Esophagus muscularis mucosa (tissue), 4 donors: ENCODE data around the gene CSK. TPM values are rescaled to one million over a fixed set of nuclear protein-coding genes. Genes with fewer than 3 reads are reported as not detected.

Source experiments
- DNase-seq: peaks from one replicate; pipeline ENCODE4 v3.0.0-alpha.2; 2017; ENCODE audit errors: extremely low spot score
- H3K27ac ChIP-seq, 4 donors: fragments of 200-600 bp; sonication (generic); replicated peaks in 1 of 4; 1 replicate in 3 of 4; 2 replicates in 1 of 4; pipeline ENCODE4 v1.5.1; 2016 to 2019; ENCODE audit warnings: mild to moderate bottlenecking in 1 of 4
- H3K27me3 ChIP-seq, 4 donors: fragments of 200-600 bp; sonication (generic); one replicate each; pipeline versions ENCODE4 v1.5.1 to v1.6.0; 2016 to 2019
- H3K36me3 ChIP-seq, 4 donors: fragments of 200-600 bp; sonication (generic); one replicate each; pipeline ENCODE4 v1.5.1; 2016 to 2019
- H3K4me1 ChIP-seq, 4 donors: fragments of 200-600 bp; sonication (generic); one replicate each; pipeline ENCODE4 v1.5.1; 2016 to 2019
- H3K4me3 ChIP-seq, 4 donors: fragments of 200-600 bp; sonication (generic); 1 replicate in 2 of 4; 2 replicates in 2 of 4; pipeline ENCODE4 v1.5.1; 2016 to 2019; ENCODE audit warnings: mild to moderate bottlenecking in 4 of 4, moderate library complexity in 1 of 4
- H3K9me3 ChIP-seq, 4 donors: fragments of 200-600 bp; sonication (generic); 1 replicate in 3 of 4; 2 replicates in 1 of 4; pipeline ENCODE4 v1.5.1; 2016 to 2019
- EP300 ChIP-seq: sonication (generic); formaldehyde crosslinking; IDR thresholded peaks from one replicate; pipeline ENCODE4 v1.6.1; 2017; ENCODE audit warnings: antibody characterized with exemption
- POLR2A ChIP-seq: fragments of 450-650 bp; IDR thresholded peaks from one replicate; pipeline ENCODE4 v1.6.1; 2017; ENCODE audit warnings: antibody characterized with exemption, moderate library complexity, mild to moderate bottlenecking, low read depth
- POLR2AphosphoS5 ChIP-seq, 2 donors: sonication (generic); formaldehyde crosslinking; IDR thresholded peaks; one replicate each; pipeline ENCODE4 v1.6.1; 2017; ENCODE audit warnings: antibody characterized with exemption in 2 of 2
- WGBS: methylation state at CpG from one replicate; pipeline ENCODE4 v1.1.5; 2018; 5-methylcytosine and 5-hydroxymethylcytosine counted together
- intact Hi-C: fragments of 100-400 bp; cut with DNase I; formaldehyde crosslinking; loops from one replicate; pipeline ENCODE4 v1.15.1; 2023
- total RNA-seq, 4 donors: library from RNA; depleted of rRNA; stranded (reverse); fragments of >200 nt; gene quantifications; one replicate each; pipeline versions ENCODE4 v1.1.0 to v1.2.1, GENCODE V29; 2016
- TF ChIP-seq, protein P1 (sequence below), 3 experiments: fragments of 200-600 bp in 2 of 3; fragments of 450-650 bp in 1 of 3; sonication (generic) in 2 of 3; IDR thresholded peaks; one replicate each; pipeline ENCODE4 v1.5.1; 2017 to 2019; ENCODE audit warnings: antibody characterized with exemption in 3 of 3, mild to moderate bottlenecking in 2 of 3, moderate library complexity in 1 of 3

Gene CSK
- total RNA-seq, 4 donors from 2014 or later: 14.0 to 28.7 (median 21.9) TPM

DNA sequence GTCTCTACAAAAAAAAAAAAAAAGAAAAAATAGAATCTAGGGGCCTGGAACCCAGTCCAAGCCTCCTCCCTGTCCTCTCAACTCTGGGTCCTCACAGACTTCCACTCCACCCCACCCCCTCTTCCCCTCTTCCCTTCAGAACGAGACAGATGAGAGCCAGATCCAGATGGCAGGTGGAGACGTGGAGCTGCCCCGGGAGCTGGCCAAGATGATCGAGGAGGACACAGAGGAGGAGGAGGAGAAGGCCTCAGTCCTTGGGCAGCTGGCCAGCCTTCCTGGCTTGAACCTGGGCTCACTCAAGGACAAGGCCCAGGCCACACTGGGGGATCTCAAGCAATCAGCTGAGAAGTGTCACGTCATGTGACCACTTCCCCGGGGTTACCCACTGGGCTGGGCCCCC is 48.1 kb downstream of the CSK start:
- TF ChIP-seq EP300 (no peak), POLR2AphosphoS5 (IDR thresholded peaks at IDR 0.05) (no peak), POLR2A (no peak)
- TF ChIP-seq, protein P1, sequence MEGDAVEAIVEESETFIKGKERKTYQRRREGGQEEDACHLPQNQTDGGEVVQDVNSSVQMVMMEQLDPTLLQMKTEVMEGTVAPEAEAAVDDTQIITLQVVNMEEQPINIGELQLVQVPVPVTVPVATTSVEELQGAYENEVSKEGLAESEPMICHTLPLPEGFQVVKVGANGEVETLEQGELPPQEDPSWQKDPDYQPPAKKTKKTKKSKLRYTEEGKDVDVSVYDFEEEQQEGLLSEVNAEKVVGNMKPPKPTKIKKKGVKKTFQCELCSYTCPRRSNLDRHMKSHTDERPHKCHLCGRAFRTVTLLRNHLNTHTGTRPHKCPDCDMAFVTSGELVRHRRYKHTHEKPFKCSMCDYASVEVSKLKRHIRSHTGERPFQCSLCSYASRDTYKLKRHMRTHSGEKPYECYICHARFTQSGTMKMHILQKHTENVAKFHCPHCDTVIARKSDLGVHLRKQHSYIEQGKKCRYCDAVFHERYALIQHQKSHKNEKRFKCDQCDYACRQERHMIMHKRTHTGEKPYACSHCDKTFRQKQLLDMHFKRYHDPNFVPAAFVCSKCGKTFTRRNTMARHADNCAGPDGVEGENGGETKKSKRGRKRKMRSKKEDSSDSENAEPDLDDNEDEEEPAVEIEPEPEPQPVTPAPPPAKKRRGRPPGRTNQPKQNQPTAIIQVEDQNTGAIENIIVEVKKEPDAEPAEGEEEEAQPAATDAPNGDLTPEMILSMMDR (IDR thresholded peaks at IDR 0.05): no peak
- Histone ChIP-seq H3K4me1 (peaks cover 8 to 11% (median 10%) of the 10 kb centered on the region in 4 donors), H3K9me3 (no peaks in the 10 kb centered on the region), H3K27ac (no peak overlapping the region), H3K4me3 (no peak overlapping the region), H3K27me3 (peaks cover 0 to 37% (median 15%) of the 10 kb centered on the region in 4 donors), H3K36me3 (no peaks in the 10 kb centered on the region)
- intact Hi-C loops: no loop called here
- WGBS: 64% methylated on average over 5 of the region's 6 CpGs
- no peak for DNase-seq

DNA sequence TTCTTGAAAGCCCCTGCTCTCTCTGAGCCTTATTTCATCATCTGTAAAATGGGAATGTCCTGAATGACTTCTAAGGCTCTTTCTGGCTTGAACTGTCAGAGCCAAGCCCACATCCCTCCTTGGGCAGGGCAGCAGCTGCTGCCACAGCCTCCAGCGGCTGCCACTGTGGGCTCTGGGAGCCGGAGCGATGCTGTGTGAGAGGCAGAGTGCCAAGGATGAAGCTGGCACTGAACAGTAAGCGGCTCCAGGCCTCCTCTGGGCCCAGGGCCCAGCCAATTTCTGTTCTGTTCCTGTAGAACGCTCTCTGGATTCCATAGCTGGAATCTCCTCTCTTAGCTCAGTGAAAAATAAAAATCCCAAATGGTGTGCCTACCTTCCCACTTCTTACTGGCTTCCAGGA is 49.0 kb downstream of the CSK start:
- Histone ChIP-seq H3K9me3 (no peaks in the 10 kb centered on the region), H3K4me1 (peaks cover 8 to 11% (median 10%) of the 10 kb centered on the region in 4 donors), H3K36me3 (peaks cover 0 to 5% (median 3%) of the 10 kb centered on the region in 4 donors), H3K27me3 (peaks cover 0 to 29% (median 15%) of the 10 kb centered on the region in 4 donors), H3K27ac (no peak overlapping the region), H3K4me3 (no peak overlapping the region)
- WGBS: 77% methylated on average over 5 of the region's 5 CpGs
- TF ChIP-seq, protein P1 (IDR thresholded peaks at IDR 0.05): no peak
- no peak for TF ChIP-seq POLR2A
- no peak for TF ChIP-seq EP300
- no peak for TF ChIP-seq POLR2AphosphoS5 (IDR thresholded peaks at IDR 0.05)
- intact Hi-C loops: no loop called here
- DNase-seq: no peak

DNA sequence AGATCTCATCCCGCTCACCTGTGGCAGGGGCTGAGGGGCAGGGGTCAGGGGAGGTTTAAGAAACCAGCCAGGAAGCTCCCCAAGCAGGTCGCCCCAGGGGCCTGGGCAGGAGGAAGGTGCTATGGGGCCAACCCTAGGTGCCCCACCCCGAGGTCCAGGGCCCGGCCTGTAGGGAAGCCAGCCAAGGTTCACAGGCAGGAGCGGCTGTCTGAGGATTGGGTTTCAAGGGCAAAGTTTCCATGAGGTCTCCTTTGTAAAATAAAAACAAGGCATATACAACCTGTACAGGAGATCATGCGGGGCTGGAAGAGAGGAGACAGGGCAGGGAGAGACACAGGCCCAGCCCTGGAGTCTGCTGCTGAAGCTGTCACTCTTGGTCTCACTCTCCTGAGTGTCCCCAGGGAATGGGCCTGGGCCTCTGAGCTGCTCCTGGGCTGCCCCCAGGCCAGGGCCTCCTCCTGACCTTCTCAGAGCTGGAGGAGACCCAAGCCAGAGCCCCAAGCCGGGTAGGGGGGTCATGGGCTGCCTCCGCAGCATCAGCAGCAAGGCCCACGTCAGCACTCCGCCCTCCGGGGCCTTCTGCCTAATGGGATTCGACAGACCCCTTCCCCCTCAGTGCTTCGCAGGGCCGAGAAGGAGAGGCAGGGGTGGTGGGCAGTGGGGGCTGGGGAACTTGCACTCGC is 50.1 kb downstream of the CSK start:
- Histone ChIP-seq H3K4me1 (peaks cover 0 to 10% (median 2%) of the 10 kb centered on the region in 4 donors), H3K9me3 (no peaks in the 10 kb centered on the region), H3K27me3 (peaks cover 0 to 18% (median 7%) of the 10 kb centered on the region in 4 donors), H3K4me3 (no peak overlapping the region), H3K36me3 (peaks cover 1 to 14% (median 13%) of the 10 kb centered on the region in 4 donors), H3K27ac (no peak overlapping the region)
- no peak for DNase-seq
- WGBS: 92% methylated on average over 8 of the region's 15 CpGs
- TF ChIP-seq POLR2AphosphoS5 (IDR thresholded peaks at IDR 0.05) (no peak), POLR2A (no peak), EP300 (no peak)
- TF ChIP-seq, protein P1 (IDR thresholded peaks at IDR 0.05): no peak
- intact Hi-C loops: no loop called here

DNA sequence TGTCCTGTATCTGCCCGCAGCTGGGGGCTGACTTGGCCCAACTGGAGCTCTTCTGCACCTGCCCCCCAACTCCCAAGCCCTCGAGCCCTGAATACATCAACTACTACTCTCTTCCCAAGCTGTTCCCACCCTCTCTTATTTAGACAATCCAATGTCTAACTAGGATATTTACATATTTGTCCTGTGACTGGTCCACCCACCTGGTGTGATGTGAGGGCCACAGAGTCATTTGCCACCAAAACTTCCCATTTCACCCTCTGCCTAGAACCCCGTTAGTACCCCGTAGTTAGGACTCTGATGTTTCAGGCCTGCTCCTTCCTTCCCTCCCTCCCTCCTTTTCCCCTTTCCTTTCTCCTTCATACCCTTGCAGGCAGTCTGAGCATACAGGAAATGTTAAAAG is 50.9 kb downstream of the CSK start:
- intact Hi-C loops: no loop called here
- H3K9me3 ChIP-seq: no peaks in the 10 kb centered on the region
- no peak overlapping the region for H3K4me3 ChIP-seq
- TF ChIP-seq POLR2AphosphoS5 (IDR thresholded peaks at IDR 0.05) (no peak), POLR2A (no peak), EP300 (no peak)
- TF ChIP-seq, protein P1 (IDR thresholded peaks at IDR 0.05): no peak
- peaks cover 0 to 10% (median under 1%) of the 10 kb centered on the region in 4 donors for H3K27me3 ChIP-seq
- peaks cover 4 to 23% (median 20%) of the 10 kb centered on the region in 4 donors for H3K36me3 ChIP-seq
- no peak overlapping the region for H3K27ac ChIP-seq
- no peak for DNase-seq
- WGBS: 66% methylated on average over 4 of the region's 4 CpGs
- H3K4me1 ChIP-seq: peaks cover 0 to 10% (median 2%) of the 10 kb centered on the region in 4 donors
